NCI-H2227 treated with DMSO at 0.1 percent for 48 hours (cell line): ENCODE results near the gene INPP5B.
"Not testable (repeated sequence)": the region's sequence is repeated elsewhere in the genome, so short reads cannot be mapped to it uniquely, and the experiment has no call there.

Experiments used
- DNase-seq: peaks from one replicate; lab custom pipeline; 2025; lab: John Stamatoyannopoulos, UW

The INPP5B gene

DNA sequence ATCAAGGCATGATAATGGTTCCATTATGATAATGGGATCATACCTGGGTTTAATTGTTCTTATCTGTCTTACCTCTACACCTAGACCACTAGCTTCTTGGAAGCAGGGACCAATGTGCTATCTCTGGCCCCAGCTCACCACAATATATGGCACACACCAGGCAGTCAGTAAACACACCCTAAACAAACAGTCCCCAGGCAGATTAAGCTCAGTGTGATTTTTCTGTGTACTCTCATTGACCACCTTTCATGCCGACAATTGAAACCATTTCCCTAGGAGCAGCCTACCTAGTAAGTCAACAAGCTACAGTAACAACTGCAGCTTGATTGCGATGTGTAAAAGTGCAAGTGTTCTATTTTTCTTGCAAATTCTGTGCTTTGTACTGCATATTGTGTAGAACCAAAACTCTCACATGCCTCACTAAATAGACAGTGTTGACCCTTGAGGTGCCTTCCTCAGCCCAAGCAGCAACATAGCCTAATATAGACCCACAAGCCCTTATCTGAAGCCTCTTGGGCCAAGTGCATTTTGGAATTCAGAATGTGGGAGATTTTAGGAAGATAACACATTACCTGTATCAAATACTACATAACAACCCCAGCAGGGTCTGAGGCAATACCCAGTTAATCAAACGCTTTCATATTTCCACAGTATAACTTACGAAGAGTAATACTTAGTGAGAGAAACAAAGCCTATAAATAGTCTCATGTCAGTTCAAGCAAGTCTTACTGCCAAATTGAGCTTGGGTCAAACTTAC is 32.0 kb downstream of the INPP5B start:
- DNase-seq: no peak

DNA sequence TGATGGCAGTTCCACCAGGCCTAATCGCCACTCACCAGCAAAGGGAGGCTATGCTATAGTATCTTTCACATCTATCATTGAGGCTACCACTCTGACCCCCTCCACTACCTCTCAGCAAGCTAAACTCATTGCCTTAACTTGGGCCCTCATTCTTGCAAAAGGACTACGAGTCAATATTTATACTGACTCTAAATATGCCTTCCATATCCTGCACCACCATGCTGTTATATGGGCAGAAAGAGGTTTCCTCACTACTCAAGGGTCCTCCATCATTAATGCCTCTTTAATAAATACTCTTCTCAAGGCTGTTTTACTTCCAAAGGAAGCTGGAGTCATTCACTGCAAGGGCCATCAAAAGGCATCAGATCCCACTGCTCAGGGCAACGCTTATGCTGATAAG is 35.4 kb downstream of the INPP5B start:
- not testable (repeated sequence) for DNase-seq

DNA sequence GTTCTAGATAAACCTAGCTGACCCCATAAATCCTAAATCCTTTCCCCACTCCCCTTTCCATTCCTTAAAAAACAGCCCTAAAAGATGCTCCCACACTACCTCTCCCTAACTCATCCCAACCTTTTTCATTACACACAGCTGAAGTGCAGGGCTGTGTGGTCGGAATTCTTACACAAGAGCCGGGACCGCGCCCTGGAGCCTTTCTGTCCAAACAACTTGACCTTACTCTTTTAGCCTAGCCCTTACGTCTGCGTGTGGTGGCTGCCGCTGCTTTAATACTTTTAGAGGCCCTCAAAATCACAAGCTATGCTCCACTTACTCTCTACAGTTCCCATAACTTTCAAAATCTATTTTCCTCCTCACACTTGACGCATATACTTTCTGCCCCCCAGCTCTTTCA is 36.0 kb downstream of the INPP5B start:
- not testable (repeated sequence) for DNase-seq

DNA sequence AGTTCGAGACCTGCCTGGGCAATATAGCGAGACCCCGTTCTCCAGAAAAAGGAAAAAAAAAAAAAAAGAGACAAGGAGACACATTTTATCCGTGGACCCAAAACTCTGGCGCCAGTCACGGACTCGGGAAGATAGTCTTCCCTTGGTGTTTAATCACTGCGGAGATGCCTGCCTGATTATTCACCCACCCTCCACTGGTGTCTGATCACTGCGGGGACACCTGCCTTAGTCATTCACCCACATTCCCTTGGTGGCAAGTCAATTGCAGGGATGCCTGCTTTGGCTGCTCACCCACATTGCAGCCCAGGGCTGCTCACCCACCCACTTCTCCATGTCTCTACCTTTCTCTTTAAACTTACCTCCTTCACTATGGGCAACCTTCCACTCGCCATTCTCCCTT is 38.3 kb downstream of the INPP5B start:
- DNase-seq: not testable (repeated sequence)

DNA sequence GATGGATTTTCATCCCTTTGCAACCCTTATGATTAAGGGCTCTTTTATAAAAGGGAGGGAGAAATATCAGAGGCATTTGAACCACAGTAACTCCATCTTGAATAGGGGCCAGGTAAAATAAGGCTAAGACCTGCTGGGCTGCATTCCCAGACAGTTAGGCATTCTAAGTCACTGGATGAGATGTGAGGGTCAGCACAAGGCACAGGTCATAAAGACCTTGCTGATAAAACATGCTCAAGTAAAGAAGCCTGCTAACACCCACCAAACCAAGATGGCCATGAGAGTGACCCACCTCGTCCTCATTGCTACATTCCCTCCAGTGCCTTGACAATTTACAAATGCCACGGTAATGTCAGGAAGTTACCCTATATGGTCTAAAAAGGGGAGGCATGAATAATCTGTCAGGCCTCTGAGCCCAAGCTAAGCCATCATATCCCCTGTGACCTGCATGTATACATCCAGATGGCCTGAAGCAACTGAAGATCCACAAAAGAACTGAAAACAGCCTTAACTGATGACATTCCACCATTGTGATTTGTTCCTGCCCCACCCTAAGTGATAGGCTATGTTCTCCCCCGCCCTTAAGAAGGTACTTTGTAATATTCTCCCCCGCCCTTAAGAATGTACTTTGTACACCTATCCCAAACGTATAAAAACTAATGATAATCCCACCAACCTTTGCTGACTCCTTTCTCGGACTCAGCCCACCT is 39.3 kb downstream of the INPP5B start:
- not testable (repeated sequence) for DNase-seq

DNA sequence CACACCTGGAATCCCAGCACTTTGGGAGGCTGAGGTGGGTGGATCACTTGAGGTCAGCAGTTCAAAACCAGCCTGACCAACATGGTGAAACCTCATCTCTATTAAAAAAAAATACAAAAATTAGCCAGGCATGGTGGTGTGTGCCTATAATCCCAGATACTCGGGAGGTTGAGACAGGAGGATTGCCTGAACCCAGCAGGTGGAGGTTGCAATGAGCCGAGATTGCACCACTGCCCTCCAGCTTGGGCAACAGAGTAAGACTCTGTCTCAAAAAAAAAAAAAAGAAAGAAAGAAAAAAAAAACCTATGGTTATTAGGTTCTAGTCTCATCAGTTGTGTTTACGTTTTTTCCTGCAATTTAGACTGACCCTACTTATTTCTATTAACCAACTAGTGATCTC is 40.3 kb downstream of the INPP5B start:
- DNase-seq: not testable (repeated sequence)

DNA sequence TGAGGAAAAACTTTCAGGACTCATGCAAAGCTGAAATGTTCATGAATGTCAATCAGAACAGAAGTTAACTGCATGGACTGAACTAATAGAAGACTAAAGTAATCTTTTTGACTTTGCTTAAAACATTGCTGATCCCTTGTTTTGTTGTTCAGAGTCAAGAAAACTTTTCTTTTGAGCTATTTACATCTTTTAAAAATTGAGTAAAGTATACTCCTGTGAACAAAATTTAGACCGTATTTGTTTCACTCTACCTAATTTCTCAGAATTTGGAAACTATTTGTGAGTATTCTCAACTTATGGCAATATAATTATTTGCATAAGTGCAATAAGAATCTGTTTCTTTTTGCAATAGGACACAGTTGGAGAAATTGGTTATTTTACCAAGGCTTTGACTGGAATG is 41.1 kb downstream of the INPP5B start:
- DNase-seq: no peak

DNA sequence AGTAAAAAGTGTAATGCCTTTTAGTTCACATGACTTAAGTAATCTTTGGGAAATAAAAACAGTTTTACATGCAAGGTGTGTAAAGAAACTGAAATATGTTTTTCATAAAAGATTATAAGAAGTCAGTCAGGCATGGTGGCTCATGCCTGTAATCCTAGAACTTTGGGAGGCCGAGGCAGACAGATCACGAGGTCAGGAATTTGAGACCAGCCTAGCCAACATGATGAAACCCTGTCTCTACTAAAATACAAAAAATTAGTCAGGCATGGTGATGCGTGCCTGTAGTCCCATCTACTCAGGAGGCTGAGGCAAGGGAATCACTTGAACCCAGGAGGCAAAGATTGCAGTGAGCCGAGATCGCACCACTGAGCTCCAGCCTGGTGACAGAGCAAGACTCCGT is 42.9 kb downstream of the INPP5B start:
- DNase-seq: not testable (repeated sequence)

DNA sequence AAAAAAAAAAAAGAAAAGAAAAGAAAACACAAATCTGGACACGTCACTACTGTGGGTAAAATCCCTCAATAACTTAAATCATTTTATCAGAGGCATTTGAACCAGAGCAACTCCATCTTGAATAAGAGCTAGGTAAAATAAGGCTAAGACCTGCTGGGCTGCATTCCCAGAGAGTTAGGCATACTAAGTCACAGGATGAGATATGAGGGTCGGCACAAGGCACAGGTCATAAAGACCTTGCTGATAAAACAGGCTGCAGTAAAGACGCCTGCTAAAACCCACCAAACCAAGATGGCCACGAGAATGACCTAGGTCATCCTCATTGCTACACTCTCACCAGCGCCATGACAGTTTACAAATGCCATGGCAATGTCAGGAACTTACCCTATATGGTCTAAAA is 43.9 kb downstream of the INPP5B start:
- no peak for DNase-seq

DNA sequence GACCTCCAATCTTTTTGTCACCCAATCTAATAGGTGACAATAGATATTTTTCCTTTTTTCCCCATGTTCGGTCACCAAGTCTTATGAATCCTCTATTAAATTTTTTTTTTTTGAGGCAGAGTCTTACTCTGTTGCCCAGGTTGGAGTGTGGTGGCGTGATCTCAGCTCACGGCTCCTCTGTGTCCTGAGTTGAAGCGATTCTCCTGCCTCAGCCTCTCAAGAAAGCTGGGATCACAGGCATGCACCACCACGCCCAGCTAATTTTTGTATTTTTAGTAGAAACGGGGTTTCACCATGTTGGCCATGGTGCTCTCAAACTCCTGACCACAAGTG is 45.0 kb downstream of the INPP5B start:
- no peak for DNase-seq

DNA sequence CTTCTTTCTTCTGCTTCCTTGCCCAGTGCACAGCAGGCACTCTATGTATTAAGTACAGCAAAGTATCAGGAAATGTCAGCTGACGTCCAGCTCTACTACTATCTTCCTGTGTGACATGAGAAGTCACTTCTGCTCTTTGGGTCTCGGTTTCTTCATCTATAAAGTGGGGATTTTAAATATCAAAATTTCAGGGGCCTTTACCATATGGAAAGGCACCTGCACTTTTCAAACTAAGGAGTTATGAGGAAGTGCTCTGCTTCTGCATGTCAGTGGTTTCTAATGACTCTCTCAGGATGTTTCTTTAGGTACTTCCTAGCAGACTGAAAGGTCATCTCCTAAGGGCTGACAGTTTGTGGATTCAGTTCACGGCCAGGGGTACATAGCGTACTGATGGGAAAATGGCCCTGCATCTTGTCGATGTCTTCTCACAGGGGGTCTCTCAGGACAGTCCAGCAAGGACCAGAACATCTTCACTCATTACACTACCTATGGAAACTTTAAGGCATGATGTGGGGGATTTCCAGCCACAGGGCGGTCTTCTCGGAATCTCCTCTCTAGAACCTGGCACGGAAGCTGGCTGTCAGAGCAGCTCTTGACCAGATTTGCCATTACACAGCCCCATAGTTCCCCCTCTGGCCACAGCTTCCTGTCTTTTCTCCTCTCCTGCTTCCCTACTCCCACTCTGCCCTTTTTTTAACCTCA is 45.5 kb downstream of the INPP5B start:
- no peak for DNase-seq

DNA sequence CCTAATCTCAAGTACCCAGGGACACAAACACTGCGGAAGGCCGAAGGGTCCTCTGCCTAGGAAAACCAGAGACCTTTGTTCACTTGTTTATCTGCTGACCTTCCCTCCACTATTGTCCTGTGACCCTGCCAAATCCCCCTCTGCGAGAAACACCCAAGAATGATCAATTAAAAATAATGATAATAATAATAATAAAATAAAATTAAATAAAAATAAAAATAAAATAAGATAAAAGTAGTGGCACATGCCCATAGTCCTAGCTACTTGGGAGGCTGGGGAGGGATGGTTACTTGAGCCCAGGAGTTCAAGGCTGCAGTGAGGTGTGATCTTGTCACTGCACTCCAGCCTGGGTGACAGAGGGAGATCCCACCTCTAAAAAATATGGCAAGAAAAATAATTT is 49.3 kb downstream of the INPP5B start:
- DNase-seq: not testable (repeated sequence)

DNA sequence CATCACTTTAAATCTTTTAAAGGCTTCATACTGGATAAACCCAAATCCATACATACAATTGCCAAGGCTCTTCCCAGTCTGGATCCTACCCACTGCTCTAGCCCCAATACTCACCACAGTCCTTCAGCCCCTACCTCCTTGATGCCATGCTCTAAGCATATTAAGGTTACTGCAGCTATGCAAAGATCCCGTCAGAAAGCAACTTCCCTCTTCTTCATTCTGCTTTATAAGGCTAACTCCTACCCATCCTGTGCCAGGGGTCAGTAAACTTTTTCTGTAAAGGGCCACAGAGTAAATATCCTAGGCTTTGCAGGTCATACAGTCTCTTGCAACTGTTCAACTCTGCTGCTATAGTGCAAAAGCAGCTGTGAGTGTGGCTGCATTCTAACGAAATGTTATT is 53.2 kb downstream of the INPP5B start:
- DNase-seq: no peak

DNA sequence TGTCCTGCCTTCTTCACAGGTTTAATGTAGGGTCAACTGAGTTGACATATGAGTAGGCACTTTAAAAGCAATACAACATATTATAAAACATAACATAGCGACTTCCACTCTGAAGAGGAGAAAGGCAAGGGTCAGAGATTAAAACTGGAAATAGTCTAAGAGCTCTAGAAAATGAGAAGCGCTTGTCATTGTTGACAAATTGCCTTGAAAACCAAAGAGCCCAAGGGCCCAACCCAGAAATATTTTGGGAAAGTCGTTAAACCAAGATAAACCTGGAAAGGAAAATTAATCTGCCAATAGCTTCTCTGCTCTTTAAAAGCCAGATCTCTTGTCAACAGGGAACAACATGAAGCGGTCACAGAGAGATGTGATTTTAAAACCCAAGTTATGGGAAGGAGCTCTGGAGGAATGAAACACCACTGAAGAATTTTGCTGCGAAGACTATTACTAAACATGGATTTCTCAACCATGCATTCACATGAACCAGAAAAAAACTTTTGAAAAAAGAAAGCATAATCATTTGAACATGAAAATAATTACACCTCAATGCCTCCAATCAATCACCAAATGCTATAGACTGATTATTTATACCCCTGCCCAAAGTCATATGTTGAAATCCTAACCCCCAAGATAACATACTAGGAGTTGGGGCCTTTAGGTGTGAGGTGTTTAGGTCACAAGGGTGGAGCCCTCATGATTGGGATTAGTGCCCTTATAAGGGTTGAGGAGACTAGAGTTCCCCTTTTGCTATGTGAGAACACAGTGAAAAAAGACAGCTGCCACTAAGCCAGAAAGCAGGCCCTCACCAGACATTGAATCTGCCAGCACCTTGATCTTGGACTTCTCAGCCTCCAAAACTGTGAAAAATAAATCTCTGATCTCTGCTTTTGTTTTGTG is 54.5 kb downstream of the INPP5B start:
- peak; percentile 7 for DNase-seq

DNA sequence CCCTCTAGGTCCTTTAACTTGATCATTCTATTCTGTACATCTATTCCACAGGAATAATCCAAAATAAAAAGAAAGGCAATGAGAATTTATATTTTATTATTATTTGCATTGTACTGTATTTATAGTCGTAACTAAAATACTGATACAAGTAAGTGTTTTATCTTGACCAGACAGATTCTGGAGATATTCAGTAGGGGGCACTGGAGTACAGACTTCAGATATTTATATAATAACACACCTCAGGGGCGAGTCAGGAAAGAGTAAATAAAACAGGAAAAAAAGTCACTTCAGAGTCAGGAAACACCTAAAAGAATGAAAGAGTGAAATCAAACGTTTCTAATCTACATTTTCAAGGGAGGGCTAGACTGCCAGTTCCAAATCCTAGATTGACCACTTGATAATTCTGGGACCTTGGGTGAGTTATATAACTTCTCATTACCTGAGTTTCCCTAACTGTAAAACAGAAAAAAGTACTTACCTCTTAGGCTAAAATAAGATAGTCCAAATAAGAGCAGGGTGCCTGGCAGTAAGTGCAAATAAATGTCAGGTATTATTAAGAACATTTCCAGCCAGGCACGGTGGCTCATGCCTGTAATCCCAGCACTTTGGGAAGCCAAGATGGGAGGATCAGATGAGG is 56.4 kb downstream of the INPP5B start:
- peak; percentile 16 for DNase-seq

DNA sequence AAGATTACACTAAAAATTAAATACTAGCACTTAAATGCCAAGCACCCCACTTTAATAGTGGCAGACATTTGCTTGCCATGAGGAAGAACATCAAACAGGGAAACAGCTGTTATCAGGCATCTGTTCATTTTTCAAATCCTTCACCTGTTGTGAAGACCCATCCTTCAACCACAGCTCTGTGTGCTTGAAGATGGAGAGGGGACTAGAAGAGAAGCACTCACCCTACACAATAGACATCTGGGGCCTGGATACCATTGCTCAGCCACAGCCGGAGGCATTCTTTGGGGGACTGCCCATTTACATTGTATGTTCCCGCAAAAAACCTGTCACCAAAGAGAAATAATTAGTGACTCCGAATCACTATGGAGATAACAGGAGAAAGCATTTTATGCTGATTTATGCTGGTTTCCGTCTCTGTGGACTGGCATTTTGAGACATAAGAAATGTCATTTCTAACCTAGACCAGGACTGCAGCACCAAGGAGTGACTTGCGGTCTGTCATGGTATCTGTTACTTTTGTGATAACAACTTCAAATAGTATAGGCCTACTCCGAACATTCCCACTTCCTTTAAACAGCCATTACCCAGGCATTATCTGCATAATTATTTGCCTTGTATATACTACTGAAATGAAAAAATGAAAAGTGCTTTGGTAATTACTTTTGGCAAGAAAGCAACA is 58.7 kb downstream of the INPP5B start:
- no peak for DNase-seq

DNA sequence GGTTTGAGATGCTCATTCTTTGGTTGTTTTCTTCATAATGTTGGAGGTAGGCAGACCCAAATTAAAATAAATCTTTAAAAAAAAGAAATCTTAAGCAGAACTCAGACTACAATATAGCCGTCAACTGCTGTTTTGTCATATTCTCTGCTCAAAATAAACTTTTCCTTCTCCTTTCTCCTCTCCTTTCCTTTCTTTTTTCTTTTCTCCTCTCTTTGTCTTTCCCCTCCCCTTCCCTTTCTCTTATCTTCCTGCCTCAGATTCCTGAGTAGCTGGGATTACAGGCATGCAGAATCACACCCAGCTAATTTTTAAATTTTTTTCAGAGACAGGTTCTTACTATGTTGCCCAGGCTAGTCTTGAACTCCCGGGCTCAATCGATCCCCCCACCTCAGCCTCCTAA is 62.7 kb downstream of the INPP5B start:
- DNase-seq: no peak

DNA sequence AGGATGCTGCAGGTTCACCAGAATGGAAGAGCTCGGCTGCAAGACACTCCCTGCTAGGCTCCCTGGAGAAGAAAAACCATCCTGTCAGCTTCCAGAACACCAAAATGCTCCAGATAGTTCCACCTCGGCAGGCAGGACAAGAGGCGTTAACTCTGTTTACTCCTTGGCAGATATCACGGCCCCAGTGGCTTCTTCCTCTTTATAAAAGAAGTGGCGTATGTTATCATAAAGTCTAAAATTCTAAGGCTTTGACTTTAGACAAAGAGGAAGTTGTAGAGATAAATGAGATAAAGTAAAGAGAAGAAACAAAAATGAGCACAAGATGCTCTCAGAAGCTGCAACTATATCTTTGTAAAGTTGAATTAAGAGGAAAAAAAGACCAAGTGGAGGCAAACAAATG is 63.2 kb downstream of the INPP5B start:
- no peak for DNase-seq

DNA sequence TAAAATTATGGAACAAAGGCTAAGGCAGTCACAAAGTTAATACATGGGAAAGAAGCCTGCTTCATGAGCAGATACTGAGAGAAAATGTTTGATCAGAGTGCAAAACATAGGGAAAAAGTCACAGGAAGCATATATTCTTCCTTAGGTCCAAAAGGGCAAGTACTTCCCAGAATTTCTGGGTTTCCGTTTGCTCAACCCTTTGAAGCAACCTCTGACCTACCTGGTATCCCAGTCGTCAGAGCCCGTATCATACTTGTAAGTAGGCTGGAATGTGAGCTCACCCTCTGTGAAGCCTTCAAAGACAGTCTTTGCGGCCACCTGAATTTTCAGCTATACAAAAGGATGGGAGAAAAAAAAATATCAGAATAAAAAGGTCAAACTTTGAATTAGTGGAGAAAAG is 67.0 kb downstream of the INPP5B start:
- DNase-seq: no peak

DNA sequence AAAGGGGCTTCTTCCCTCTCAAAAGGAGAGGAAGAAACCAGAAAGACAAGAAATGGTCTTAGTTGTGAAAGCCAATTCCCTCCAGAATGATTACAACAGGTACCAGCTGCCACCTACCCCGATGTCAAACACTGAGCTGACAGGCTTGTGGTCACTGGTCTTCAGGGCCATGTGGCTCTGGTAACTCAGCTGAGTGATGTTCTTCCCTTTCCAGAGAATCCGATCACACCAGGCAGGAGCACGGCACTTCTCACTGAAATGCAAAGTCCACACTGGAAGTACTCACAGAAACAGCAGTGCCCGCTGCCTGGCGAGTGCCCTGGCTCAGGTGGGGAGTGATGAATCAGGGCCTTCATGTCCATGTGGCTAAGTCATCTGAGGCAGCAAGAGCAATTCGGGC is 68.8 kb downstream of the INPP5B start:
- DNase-seq: no peak

DNA sequence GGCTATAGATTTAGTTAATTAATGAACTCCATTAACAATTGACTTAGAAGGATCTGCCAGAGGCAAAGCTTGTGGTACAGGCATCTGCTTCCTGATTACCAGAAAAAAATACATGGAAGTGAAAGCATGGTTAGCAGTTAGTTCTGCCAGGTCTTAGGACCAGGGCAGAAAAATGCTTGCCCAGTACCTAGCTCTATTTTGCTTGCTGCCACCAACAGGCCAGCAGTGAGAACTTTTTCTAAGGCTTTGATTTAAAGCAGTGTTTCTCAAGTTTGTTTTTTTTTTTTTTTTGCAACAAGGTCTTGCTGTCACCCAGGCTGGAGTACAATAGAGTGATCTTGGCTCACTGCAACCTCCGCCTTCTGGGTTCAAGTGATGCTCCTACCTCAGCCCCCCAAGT is 71.0 kb downstream of the INPP5B start:
- peak; percentile 24 for DNase-seq
